SIG-M5 treated with dmso at 0.1 percent for 504 hours (cell line): ENCODE measurements around the gene VPS72.

Source experiments
- DNase-seq: peaks from one replicate; lab custom pipeline; 2025; ENCODE audit not compliant: unreplicated experiment; lab: John Stamatoyannopoulos, UW

Gene VPS72

GRCh38 chr1:151145304-151146071 lies 44.5 kb downstream of the VPS72 start:
- DNase-seq, result no peak

GRCh38 chr1:151144474-151145303 lies 45.3 kb downstream of the VPS72 start:
- no peak for DNase-seq

DNA sequence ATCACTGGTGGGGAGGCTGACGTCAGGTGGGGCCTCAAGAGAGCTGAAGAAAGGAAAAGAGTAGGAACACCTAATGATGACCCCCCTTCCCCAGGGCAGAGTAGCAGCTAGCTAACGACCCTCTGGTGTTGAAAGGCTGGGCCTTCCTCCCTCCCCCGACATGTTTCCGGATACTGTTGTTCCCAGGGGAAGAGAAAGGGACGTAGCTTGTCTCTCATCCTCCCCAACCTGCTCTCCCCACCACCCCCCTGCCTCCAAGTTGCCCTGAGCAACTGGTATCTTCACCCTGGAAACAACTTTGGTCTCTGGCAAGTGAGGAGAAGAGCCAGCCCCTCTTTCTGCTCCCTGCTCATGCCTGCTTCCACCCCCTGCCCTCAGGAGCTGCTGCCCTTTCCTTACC lies 46.0 kb downstream of the VPS72 start:
- DNase-seq, result no peak

DNA sequence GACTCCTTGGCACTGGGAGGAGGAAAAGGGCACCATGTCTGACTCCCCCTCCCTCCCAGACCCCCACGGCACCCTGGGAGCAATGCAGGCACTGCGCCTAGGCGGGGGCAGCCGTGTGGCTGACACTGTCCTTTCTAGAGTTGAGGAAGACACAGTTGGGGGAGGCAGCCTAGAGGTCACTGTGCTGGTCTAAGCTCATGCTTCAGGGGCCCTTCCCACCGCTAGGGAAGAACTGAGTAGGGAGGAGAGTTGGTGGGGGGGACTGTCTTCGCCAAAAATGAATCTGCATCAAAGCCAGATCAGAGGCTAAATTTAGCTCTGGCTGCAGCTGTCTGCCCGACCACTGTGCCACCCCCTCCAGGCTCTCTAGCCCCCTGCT lies 47.0 kb downstream of the VPS72 start:
- DNase-seq, result no peak

- no peak for DNase-seq
Observed at GRCh38 chr1:151142411-151143056, 47.5 kb downstream of the VPS72 start.

DNA sequence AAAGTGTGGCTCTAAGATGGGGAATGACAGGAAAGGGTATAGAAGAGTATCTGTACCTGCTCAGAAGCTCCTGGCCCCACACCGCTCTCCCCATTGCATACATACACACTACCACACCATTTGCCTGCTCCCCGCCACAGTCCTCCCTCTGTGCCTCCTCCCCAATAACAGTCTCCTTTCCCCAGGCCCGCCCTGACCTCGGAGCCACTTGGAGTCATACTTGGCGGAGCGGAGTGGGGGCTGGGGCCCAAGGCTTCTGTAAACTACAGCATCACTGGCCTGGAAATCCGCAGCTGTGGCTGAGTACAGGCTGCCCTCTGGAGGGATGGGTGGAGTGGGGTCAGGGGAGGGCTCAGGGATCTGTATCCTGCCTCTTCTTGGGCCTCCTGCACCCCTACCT lies 52.2 kb downstream of the VPS72 start:
- no peak for DNase-seq

DNA sequence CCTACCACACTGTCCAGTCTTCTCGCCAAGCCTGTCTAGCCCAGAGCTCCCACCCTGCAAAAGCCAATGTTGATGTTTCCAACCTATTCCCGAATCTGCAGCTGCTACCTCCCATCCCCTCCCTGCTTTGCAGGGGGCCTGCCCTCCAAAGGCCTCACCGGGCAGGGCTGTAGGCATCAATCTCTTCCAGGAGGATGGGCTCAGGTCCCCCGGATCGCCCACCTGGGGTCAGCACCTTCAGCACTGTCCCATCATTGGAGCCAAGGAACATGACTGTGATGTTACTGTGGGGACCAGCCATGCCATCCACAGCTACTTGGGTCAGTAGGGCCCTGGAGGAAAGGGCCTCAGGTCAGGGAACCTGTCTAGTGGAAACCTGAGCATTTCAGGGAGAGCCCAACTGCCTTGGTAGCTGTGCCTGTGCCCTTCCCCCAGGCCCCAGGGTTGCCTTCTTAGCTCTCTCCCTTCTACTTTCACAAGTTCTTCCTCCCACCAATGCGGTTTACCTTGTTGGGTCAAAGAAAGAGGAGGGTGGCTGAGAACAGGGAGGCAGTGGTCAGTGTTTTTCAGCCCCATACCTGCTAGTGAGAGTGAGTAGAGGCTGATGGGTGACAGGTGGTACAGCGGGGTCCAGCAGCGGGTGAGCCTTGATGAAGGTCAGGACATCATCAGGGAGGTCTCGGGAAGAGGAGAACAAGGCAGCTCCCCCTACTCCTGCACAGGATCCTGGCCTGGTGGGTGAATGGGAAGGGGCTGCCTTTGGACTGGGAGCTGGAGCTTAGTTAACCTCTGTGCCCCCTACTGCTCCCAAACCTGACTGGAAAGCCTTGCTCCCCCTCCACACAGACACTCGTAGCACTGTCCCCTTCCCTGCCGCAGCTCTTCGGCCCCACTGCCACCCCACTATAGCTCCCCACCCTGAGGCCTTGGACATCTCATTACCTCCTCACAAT lies 54.3 kb downstream of the VPS72 start:
- no peak for DNase-seq

- DNase-seq, result no peak
Observed at GRCh38 chr1:151134991-151135390, 55.0 kb downstream of the VPS72 start.

DNA sequence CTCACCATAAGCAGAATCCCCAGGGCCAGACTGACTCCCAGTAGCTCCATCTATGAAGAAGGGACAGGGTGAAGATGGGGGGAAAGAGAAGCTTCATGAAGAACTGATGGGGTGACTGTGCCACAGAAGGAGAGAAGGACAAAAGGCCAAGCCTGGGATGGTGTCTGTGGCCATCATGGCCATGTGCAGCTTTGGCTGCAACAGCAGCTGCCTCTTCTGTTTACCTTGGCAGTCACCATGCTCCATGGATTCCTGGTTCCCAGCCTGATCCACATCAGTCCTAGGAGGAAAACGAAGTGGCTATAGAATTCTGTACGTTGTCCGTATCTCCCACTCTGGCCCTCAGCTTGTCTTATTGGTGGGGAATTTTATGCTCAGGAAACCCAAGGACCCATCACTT lies 55.6 kb downstream of the VPS72 start:
- DNase-seq, result no peak

- DNase-seq, result no peak
Observed at GRCh38 chr1:151133018-151133806, 56.8 kb downstream of the VPS72 start.

DNA sequence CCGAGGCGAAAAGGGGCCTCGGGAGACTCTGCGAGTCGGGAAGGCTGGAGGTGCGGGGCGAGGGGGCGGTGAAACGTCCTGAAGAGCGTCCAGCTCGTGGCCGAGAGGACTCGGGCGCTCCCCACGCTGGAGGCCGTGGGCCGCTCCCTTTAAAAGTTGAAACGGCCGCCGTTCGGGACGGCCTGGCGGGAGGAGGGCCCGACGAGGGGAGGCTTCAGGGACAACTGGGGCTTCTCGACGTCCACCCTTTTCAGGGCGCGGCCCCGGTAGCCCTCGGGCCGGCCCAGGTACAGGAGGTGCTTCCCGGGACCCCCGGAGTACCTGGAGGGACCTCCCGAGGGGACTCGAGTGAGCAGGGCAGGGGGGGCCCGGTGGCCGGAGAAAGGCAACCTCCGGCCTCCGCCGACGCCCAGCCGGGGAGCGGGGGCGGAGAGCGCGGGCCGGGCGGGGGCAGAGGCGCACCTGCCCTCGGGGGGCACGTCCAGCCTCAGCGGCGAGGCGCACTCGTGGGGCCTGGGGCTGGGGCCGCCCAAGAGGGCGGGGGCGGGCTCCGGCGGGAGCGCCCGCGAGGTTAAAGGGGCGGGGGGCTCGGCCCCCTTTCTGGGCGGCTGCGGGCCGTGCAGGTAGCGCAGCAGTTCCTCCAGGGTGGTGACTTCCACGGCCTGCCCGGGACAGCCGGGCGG lies 57.5 kb downstream of the VPS72 start:
- DNase-seq, result no peak

- no peak for DNase-seq
Observed at GRCh38 chr1:151131701-151132334, 58.2 kb downstream of the VPS72 start.

- DNase-seq, result no peak
Observed at GRCh38 chr1:151130987-151131586, 58.9 kb downstream of the VPS72 start.

GRCh38 chr1:151128800-151129199 lies 61.2 kb downstream of the VPS72 start:
- no peak for DNase-seq
